ENCODE results near the gene FLAD1. TPM values are rescaled to one million over a fixed set of nuclear protein-coding genes. Genes with fewer than 3 reads are reported as not detected.

FLAD1 gene
- total RNA-seq, 2 experiments from 2014 or later = 45.4 to 49.4 TPM

GRCh38 chr1:154941333-154942013 lies 41.7 kb upstream of the FLAD1 start:
- Mint-ChIP-seq H3K9me3 (no peaks in the 10 kb centered on the region), H3K27ac (peak overlapping the region; percentile 93), H3K36me3 (peaks cover 5% of the 10 kb centered on the region), H3K4me3 (peak overlapping the region; percentile 34), H3K4me1 (ENCODE audit: low read depth) (peaks cover 63% of the 10 kb centered on the region), H3K27me3 (no peaks in the 10 kb centered on the region)
- intact Hi-C loops (cut with micrococcal nuclease) = no loop called here
- POLR2A ChIA-PET = interaction anchor here (0.6 to 1.8 kb wide), 7 partner anchors 11 to 84 kb away, joined by 3 to 13 read pairs (median 3); partner anchors contain the start of genes CKS1B, FLAD1 and PBXIP1
- CTCF ChIA-PET = interaction anchor here (0.9 to 3.0 kb wide), 9 partner anchors 11 to 462 kb away, joined by 3 to 16 read pairs (median 4); partner anchors contain the start of genes ADAM15, FLAD1, PBXIP1 and PYGO2
- DNase-seq = peak; percentile 34

- intact Hi-C loops (cut with micrococcal nuclease) = no loop called here
- ChIA-PET CTCF (interaction anchor here (0.9 to 2.5 kb wide), 21 partner anchors 7 to 464 kb away, joined by 3 to 14 read pairs (median 4); partner anchors contain the start of genes FLAD1, PMVK, PYGO2 and SHC1), POLR2A (interaction anchor here (0.9 to 1.4 kb wide), 4 partner anchors 9 to 316 kb away, joined by 3 read pairs; no protein-coding TSS in a partner anchor)
- Mint-ChIP-seq H3K36me3 (peaks cover 11% of the 10 kb centered on the region), H3K27ac (peak overlapping the region; percentile 93), H3K27me3 (no peaks in the 10 kb centered on the region), H3K4me1 (ENCODE audit: low read depth) (peaks cover 54% of the 10 kb centered on the region), H3K9me3 (no peaks in the 10 kb centered on the region), H3K4me3 (peak overlapping the region; percentile 52)
- peak; percentile 61 for DNase-seq
Observed at GRCh38 chr1:154943649-154944400, 39.3 kb upstream of the FLAD1 start.

DNA sequence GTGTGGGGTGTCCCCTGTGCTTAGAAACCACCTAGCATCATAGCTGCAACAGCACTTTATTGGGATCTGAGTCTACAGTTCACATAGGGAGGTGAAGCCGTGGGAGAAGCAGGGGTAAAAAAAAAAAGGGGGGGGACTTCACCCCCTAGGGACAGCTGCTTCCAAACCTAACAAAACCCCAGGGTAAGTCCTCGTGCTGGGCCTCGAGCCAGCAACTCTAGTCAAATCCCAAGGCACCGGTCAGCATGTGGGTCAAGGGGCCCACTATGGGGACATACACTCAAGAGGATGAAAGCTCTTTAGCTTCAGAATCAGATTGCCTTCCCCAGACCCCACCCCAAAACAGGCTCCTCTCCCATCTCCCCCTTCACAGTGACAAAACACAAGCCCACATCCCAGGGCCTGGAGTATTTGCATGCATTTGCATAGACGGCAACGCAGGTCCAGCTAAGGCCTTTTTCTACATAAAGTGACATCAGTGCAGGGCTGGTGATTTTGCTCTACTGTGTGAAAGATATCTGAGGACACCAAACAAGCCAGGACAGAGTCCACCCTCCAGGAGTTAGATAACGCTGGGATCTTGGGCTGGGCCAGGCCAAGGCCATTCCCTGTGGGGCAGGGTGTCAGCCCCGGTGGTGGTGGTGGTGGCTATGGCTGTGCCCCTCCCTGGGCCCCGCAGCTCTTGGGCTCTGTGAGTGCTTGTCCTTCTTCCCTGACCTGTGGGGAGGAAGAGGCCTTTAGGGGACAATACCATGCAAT lies 38.6 kb upstream of the FLAD1 start:
- no peak for DNase-seq
- H3K4me3 Mint-ChIP-seq = no peak overlapping the region
- ChIA-PET POLR2A (interaction anchor here (0.7 to 1.4 kb wide), 5 partner anchors 8 to 317 kb away, joined by 3 read pairs; no protein-coding TSS in a partner anchor), CTCF (interaction anchor here (0.6 to 2.5 kb wide), 22 partner anchors 8 to 465 kb away, joined by 3 to 14 read pairs (median 4); partner anchors contain the start of genes FLAD1, PMVK, PYGO2 and SHC1)
- intact Hi-C loops (cut with micrococcal nuclease) = no loop called here
- peaks cover 11% of the 10 kb centered on the region for H3K36me3 Mint-ChIP-seq
- H3K9me3 Mint-ChIP-seq = no peaks in the 10 kb centered on the region
- H3K27ac Mint-ChIP-seq = peak overlapping the region; percentile 93
- H3K27me3 Mint-ChIP-seq = no peaks in the 10 kb centered on the region
- H3K4me1 Mint-ChIP-seq (ENCODE audit: low read depth) = peaks cover 51% of the 10 kb centered on the region

- POLR2A ChIA-PET = interaction anchor here (0.7 kb wide), 1 partner anchor 9 kb away, joined by 3 read pairs; no protein-coding TSS in a partner anchor
Observed at GRCh38 chr1:154945160-154945961, 37.8 kb upstream of the FLAD1 start.

DNA sequence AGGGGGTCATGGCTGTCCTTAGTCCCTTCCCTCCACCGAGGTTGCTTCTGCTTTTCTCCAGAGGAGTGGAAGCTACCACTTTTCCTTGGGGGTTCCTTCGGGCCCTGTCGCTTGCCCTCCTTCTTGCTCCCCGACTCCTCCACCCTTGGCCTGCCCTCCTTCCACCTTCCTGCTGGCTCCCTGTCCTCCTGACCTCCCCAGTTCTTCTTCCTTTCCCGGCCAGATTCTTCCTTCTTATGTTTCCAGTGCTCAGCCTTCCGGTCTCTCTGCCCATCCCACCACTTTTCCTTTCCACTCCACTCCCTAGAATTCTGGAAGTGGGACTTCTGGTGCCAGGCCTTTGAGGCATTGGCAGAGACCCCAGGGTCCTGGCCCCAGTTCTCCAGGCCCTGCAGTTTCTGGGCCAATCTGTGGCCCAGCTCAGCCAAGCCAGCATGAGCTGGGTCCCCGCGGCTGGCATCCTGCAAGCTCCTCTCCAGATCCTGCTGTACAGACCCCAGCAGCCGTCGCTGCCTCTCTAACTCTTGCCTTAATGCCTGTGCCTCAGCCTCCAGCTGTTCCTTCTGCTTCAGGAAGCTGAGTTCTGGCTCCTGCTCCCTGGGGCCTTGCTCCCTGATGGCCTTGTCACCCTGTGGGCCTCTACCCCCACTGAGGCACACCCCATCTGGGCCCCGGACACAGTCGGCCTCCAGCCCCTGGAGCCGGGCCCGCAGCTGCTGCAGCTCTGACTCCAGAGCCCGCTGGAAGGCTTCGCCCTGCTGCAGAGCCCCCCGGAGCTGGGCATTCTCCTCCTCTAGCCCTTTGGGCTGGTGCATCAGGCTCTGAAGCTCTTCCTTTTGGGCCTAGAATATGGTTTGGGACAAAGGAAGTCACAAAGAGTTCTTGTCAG lies 36.9 kb upstream of the FLAD1 start:
- intact Hi-C loops (cut with micrococcal nuclease) = no loop called here
- POLR2A ChIA-PET = interaction anchor here (0.8 kb wide), 1 partner anchor 10 kb away, joined by 3 read pairs; the partner anchor contains the start of gene PMVK
- Mint-ChIP-seq H3K36me3 (peaks cover 20% of the 10 kb centered on the region), H3K4me1 (ENCODE audit: low read depth) (peaks cover 47% of the 10 kb centered on the region), H3K4me3 (no peak overlapping the region), H3K27ac (peak overlapping the region; percentile 47), H3K27me3 (no peaks in the 10 kb centered on the region), H3K9me3 (no peaks in the 10 kb centered on the region)
- CTCF ChIA-PET = interaction anchor here (0.6 to 2.5 kb wide), 5 partner anchors 9 to 115 kb away, joined by 3 to 9 read pairs (median 3); partner anchors contain the start of gene PMVK
- no peak for DNase-seq

More at GRCh38 chr1:154945160-154945961, 37.8 kb upstream of the FLAD1 start:
- no peak for DNase-seq
- intact Hi-C loops (cut with micrococcal nuclease) = no loop called here
- no peak overlapping the region for H3K4me3 Mint-ChIP-seq
- no peaks in the 10 kb centered on the region for H3K9me3 Mint-ChIP-seq
- peaks cover 47% of the 10 kb centered on the region for H3K4me1 Mint-ChIP-seq (ENCODE audit: low read depth)
- peaks cover 13% of the 10 kb centered on the region for H3K36me3 Mint-ChIP-seq
- peak overlapping the region; percentile 47 for H3K27ac Mint-ChIP-seq
- H3K27me3 Mint-ChIP-seq = no peaks in the 10 kb centered on the region
- CTCF ChIA-PET = interaction anchor here (0.6 to 2.5 kb wide), 6 partner anchors 8 to 466 kb away, joined by 3 to 14 read pairs (median 6); partner anchors contain the start of genes PMVK and PYGO2

DNA sequence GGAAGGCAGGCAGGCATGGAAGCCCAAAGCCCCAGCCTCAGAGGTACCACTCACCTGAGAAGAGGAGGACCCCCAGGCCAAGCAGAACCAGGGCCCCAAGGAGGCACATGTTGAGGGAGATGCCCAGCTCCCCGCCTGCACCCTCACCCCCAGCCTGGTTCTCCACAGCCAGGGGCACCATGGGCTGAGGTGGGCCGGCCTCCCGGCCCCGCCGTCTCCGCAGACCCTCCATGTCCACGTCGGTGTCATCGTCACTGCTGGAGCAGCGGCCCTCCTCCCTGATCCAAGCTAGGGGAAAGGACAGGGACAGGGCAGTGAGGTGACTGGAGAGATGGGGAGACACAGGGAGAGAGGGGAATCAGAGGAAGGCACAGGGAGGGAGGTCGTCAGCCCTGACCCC lies 35.1 kb upstream of the FLAD1 start:
- CTCF ChIA-PET = interaction anchor here (0.8 to 1.9 kb wide), 3 partner anchors 10 to 13 kb away, joined by 3 to 6 read pairs (median 3); partner anchors contain the start of genes PMVK and PYGO2
- no peak for DNase-seq
- peaks cover 20% of the 10 kb centered on the region for H3K36me3 Mint-ChIP-seq
- intact Hi-C loops (cut with micrococcal nuclease) = no loop called here
- H3K4me1 Mint-ChIP-seq (ENCODE audit: low read depth) = peaks cover 46% of the 10 kb centered on the region
- no peaks in the 10 kb centered on the region for H3K9me3 Mint-ChIP-seq
- no peaks in the 10 kb centered on the region for H3K27me3 Mint-ChIP-seq
- no peak overlapping the region for H3K27ac Mint-ChIP-seq
- H3K4me3 Mint-ChIP-seq = no peak overlapping the region
- POLR2A ChIA-PET = no interaction called here

DNA sequence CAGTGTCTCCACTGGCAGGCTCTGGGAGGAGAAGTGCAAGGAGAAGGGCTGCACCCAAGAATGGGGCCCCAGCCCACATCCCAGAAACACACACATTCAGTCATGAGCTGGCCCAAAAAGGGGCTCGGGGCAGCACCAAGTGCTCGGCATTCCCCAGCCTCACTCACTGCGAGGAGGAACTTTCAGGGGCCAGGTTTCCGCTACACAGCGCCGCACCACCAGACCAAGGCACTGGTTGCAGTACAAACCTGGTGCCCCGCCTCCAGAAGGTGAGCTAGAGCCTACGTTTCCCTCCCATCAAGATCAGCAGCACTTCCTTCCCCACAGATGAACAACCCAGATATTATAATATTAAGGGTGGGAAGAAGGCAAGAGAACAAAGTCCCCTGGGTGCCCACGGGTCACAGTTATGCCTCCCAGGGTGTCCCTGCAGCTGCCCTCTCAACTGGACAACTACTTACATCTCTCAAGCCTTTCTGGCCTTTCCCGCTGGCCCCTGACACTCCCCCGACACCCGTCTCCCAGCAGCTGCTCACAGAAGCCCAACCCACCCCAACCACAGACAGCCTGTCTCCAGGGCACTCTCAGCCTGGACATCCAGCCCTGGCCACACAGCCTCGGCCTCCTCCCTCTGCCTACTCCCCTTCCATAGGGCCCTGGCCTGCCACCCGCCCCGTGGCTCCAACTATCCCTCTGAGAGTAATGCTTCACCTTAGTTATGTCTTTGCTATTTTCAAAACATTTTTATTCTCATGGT lies 31.1 kb upstream of the FLAD1 start:
- ChIA-PET CTCF (interaction anchor here (0.6 to 5.3 kb wide), 13 partner anchors 9 to 392 kb away, joined by 3 to 38 read pairs (median 4); partner anchors contain the start of genes ADAM15, EFNA4, PMVK and PYGO2), POLR2A (interaction anchor here (0.7 to 2.9 kb wide), 6 partner anchors 9 to 392 kb away, joined by 3 to 20 read pairs (median 4); partner anchors contain the start of genes PMVK and PYGO2)
- peaks cover 15% of the 10 kb centered on the region for H3K36me3 Mint-ChIP-seq
- no peaks in the 10 kb centered on the region for H3K27me3 Mint-ChIP-seq
- intact Hi-C loops (cut with micrococcal nuclease) = no loop called here
- no peaks in the 10 kb centered on the region for H3K9me3 Mint-ChIP-seq
- H3K27ac Mint-ChIP-seq = peak overlapping the region; percentile 97
- DNase-seq = peak; percentile 87
- peak overlapping the region; percentile 79 for H3K4me3 Mint-ChIP-seq
- peaks cover 74% of the 10 kb centered on the region for H3K4me1 Mint-ChIP-seq (ENCODE audit: low read depth)

- H3K4me1 Mint-ChIP-seq (ENCODE audit: low read depth) = peaks cover 78% of the 10 kb centered on the region
- no peaks in the 10 kb centered on the region for H3K27me3 Mint-ChIP-seq
- peak overlapping the region; percentile 79 for H3K4me3 Mint-ChIP-seq
- CTCF ChIA-PET = interaction anchor here (0.6 to 5.3 kb wide), 13 partner anchors 8 to 393 kb away, joined by 3 to 38 read pairs (median 4); partner anchors contain the start of genes ADAM15, EFNA4, PMVK and PYGO2
- H3K9me3 Mint-ChIP-seq = no peaks in the 10 kb centered on the region
- H3K36me3 Mint-ChIP-seq = peaks cover 14% of the 10 kb centered on the region
- peak overlapping the region; percentile 97 for H3K27ac Mint-ChIP-seq
- no peak for DNase-seq
- POLR2A ChIA-PET = interaction anchor here (0.7 to 2.9 kb wide), 6 partner anchors 9 to 393 kb away, joined by 3 to 20 read pairs (median 4); partner anchors contain the start of genes PMVK and PYGO2
- intact Hi-C loops (cut with micrococcal nuclease) = no loop called here
Observed at GRCh38 chr1:154952664-154953063, 30.5 kb upstream of the FLAD1 start.

- ChIA-PET CTCF (interaction anchor here (1.1 to 5.3 kb wide), 9 partner anchors 7 to 108 kb away, joined by 3 to 38 read pairs (median 9); partner anchors contain the start of genes FLAD1, PMVK and PYGO2), POLR2A (interaction anchor here (0.9 to 3.7 kb wide), 4 partner anchors 9 to 47 kb away, joined by 3 to 23 read pairs (median 16); partner anchors contain the start of genes PMVK and ZBTB7B)
- H3K4me1 Mint-ChIP-seq (ENCODE audit: low read depth) = peaks cover 80% of the 10 kb centered on the region
- intact Hi-C loops (cut with micrococcal nuclease) = no loop called here
- H3K9me3 Mint-ChIP-seq = no peaks in the 10 kb centered on the region
- H3K4me3 Mint-ChIP-seq = peak overlapping the region; percentile 92
- no peaks in the 10 kb centered on the region for H3K27me3 Mint-ChIP-seq
- H3K27ac Mint-ChIP-seq = peak overlapping the region; percentile 97
- no peak for DNase-seq
- H3K36me3 Mint-ChIP-seq = peaks cover 13% of the 10 kb centered on the region
Observed at GRCh38 chr1:154953611-154954038, 29.5 kb upstream of the FLAD1 start.
